Stimulated activated CD8-positive, alpha-beta memory T cell treated with anti-CD3 and anti-CD28 coated beads, Interleukin-12 subunit alpha, Interleukin-12 subunit beta, amount 100 ng/mL, for 24 hours (primary cell): ENCODE measurements around the gene ROPN1B.

ENCODE experiments used
- DNase-seq: peaks from one replicate; pipeline ENCODE4 v3.0.0-alpha.2; 2020; ENCODE audit errors: extremely low read depth

Gene ROPN1B

GRCh38 chr3:126003447-126004190, 34.6 kb downstream of the ROPN1B start:
- no peak for DNase-seq

GRCh38 chr3:126004217-126004616, 35.2 kb downstream of the ROPN1B start:
- DNase-seq: no peak

GRCh38 chr3:126004692-126005091, 35.7 kb downstream of the ROPN1B start:
- DNase-seq: no peak

GRCh38 chr3:126005951-126006350, 37.0 kb downstream of the ROPN1B start:
- no peak for DNase-seq

- DNase-seq: no peak
These were observed 39.2 kb downstream of the ROPN1B start for GRCh38 chr3:126008219-126008618.

- DNase-seq: no peak
These were observed 40.2 kb downstream of the ROPN1B start for GRCh38 chr3:126009181-126009580.

GRCh38 chr3:126013751-126014156, 44.8 kb downstream of the ROPN1B start:
- no peak for DNase-seq

GRCh38 chr3:126014252-126014651, 45.3 kb downstream of the ROPN1B start:
- no peak for DNase-seq

- no peak for DNase-seq
These were observed 46.1 kb downstream of the ROPN1B start for GRCh38 chr3:126015075-126015474.

GRCh38 chr3:126016616-126017015, 47.6 kb downstream of the ROPN1B start:
- DNase-seq: no peak

GRCh38 chr3:126017362-126017761, 48.4 kb downstream of the ROPN1B start:
- DNase-seq: no peak

GRCh38 chr3:126018545-126018944, 49.6 kb downstream of the ROPN1B start:
- DNase-seq: no peak

- no peak for DNase-seq
These were observed 50.0 kb downstream of the ROPN1B start for GRCh38 chr3:126018995-126019394.

- DNase-seq: no peak
These were observed 50.7 kb downstream of the ROPN1B start for GRCh38 chr3:126019683-126020082.

GRCh38 chr3:126021224-126021623, 52.2 kb downstream of the ROPN1B start:
- DNase-seq: no peak

GRCh38 chr3:126021702-126022101, 52.7 kb downstream of the ROPN1B start:
- no peak for DNase-seq

GRCh38 chr3:126022741-126023359, 53.9 kb downstream of the ROPN1B start:
- DNase-seq: no peak

GRCh38 chr3:126023390-126023789, 54.4 kb downstream of the ROPN1B start:
- DNase-seq: no peak

- DNase-seq: no peak
These were observed 55.3 kb downstream of the ROPN1B start for GRCh38 chr3:126024049-126024854.

GRCh38 chr3:126025116-126025729, 56.2 kb downstream of the ROPN1B start:
- DNase-seq: no peak

GRCh38 chr3:126025862-126026261, 56.9 kb downstream of the ROPN1B start:
- DNase-seq: no peak

- DNase-seq: no peak
These were observed 57.3 kb downstream of the ROPN1B start for GRCh38 chr3:126026277-126026751.
